HG02571 (cell line): ENCODE measurements around the gene PTK7.
"Not testable (repeated sequence)": the region's sequence is repeated elsewhere in the genome, so short reads cannot be mapped to it uniquely, and the experiment has no call there.

Source experiments
- ATAC-seq: cut with Tn5 transposase; IDR thresholded peaks from one replicate; pipeline ENCODE4 v1.9.1; 2021; ENCODE audit warnings: mild to moderate bottlenecking, moderate library complexity; ENCODE audit not compliant: unreplicated experiment

The PTK7 gene

DNA sequence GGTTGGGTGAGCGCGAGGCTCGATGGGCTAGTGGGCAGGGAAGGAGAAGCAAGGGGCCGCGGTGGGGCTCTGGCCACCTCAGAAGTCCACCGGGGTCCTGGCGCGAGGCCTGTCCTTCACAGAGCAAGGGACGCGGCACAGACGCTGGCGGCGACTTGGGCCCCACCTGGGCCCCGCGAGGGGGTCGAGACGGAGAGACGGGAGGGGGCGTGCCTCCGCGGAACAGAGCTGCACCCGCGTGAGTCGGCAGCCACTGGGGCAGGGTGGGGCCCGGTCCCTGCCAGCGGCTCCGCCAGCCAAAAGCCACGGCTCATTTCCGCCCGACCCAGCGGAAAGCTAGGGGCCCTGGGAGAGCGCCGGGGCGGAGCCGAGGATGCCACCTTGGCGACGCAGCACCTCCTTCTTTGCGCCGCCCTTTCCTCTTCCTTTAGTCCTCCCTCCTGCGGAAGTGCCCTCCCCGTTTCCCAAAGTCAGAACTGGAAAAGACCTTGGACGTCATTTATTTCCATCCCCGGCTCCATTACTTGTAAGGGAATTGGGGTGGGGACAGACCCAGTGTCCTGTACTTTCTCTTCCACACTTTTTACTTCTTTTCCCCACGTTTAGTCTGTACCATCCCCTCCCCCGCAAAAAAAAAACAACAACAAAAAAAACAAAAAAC is 22.4 kb upstream of the PTK7 start, which contains the start of gene CUL7:
Gene CUL7 (minus strand): TSS at position 307 of the 661 bp plus-strand sequence. CDS start 1,063 bp downstream, outside the sequence.
- ATAC-seq = peak; percentile 91

DNA sequence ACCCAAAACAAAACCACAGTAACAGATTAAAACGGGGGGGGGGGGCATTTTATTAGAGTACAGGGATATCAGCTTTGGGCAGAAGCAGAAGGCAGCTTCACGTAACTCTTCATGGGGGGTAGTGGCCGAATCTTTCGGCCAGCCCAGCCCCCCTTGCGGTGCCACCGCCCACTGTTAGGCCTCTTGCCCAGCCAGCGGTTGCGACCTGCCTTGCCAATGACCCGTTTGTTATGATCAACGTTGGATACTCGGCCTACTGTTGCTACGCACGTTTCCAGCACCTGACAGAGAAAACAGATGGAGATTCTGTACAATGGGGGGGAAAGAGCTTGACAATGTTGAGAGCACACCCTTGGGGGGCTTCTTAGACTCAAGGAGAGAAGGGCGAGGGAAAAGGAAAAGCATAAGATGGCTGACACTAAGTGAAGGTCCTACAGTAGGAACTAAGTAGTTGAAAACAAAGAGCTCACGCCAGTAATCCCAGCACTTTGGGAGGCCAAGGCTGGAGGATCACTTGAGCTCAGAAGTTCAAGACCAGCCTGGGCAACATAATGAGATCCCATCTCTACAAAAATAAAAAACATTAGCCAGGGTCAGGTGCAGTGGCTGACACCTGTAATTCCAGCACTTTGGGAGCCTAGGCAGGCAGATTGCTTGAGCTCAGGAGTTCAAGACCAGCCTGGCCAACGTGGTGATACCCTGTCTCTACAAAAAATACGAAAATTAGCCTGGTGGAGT is 21.7 kb upstream of the PTK7 start:
- no peak for ATAC-seq

DNA sequence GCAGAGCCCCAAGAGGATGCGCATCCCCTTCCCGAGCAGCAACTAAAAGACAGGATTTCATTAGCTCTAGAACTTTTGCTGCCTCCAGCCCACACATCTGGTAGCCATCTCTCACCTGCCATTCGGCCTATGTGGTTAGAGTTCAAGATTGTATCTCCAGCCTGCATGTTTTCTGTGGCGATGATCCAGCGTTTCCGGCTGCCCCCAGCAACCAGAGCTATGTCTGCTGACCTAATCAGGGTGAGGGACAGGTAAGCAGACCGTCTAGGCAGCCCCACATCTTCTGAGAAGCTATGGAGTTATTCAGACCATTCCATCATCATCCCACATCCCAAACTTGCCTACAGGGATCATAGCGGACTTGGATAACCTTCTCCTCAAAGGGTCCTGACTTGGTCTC is 20.1 kb upstream of the PTK7 start:
- no peak for ATAC-seq

DNA sequence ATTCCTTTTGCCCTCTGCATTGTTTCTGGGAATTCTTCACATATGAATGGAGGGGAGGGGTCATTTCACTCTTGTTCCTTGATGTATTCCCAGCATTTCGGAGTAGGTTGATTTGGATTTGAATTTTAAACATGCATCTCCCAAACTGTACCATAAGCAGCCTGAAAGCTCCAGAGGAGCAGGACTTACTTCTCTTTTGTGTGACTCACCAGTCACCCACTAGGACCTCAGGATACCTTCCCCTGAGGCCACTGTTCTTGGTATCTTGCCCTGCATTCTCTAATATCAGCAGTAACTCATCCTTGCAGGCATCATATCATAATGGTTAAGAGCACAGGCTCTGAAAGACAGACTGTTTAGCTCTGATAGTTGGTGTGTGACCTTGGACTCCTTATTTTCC is 17.6 kb upstream of the PTK7 start:
- ATAC-seq = no peak

DNA sequence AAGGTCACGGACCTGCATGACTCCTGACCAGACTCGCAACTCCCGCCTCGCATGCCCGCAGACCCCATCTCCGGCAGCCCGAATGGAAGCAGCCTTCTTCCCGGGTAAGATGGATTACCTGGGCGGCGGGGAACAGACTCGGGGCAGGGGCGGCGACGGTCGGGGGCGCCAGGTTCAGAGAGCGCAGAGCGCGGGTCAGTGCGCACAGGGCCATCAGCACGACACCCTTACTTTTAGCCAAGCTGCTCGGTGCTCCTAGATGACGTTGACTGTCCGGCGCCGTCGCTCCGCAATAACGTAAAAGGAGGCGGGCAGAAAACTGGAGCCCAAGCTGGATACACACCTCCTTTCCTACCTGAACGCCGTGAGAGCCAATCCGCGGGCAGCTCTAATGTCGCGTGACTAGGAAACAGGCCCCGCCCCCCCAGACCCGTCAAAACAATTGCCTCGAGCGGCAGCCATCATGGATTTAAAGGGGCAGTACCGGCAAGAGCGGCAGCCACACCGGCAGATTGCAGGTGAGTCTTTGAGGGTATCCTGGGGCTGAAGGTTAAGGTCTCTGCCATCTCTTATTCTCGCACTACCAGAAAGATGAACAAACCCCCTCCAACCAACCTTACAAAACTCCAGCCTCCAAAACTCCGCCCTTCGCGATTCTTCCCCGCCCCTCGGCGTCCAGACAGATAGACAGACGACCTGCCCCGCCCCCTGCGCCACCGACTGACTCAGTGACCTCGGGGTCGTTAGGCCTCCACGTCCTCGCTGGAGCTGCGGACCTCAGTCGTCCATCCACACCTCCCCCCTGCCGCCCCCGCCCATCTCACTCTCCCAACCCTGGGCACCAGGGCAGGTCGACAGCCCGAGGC is 16.7 kb upstream of the PTK7 start, which contains the start of the genes KLC4 and MRPL2:
Gene KLC4 (plus strand): TSS at position 464 of the 866 bp plus-strand sequence. CDS start 1,705 bp downstream, outside the sequence.
Gene MRPL2 (minus strand): TSS at position 267 of the 866 bp plus-strand sequence. CDS start 53 bp downstream, at position 214.
- ATAC-seq = peak; percentile 82

DNA sequence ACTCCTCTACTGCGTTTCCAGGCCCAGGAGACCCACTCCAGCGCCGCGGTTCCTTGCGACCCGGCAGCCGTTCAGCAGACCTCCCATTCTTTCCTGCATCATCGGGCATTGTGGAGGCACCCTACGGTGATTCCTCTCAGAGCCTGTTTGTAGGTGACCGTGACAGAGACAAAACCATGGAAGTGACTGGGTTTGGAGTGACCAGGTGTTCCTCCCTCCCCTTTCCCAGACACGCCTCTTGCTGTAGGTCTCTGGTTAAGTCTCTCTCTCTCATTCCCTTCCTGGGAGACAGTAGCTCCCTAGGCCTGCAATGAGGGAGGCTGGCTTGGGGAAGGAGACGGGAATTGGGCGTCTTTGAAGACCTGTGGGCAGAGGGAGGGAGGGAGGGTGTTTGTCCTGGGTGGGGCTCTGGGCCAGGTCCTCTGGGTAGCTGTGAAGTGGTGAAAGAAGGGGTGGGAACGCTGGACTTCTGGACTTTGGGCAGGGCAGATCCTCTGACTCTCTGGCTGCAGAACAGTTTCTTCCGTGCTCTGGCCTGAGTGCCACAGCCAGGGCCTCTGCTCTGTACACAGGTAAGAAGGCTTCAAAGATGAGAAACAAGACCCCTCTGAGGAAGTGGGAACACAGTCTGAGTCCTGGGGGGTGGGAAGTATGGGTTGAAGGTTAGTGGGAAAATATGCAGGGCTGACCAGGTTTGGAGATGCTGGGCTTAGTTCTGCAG is 15.9 kb upstream of the PTK7 start:
- ATAC-seq = no peak

DNA sequence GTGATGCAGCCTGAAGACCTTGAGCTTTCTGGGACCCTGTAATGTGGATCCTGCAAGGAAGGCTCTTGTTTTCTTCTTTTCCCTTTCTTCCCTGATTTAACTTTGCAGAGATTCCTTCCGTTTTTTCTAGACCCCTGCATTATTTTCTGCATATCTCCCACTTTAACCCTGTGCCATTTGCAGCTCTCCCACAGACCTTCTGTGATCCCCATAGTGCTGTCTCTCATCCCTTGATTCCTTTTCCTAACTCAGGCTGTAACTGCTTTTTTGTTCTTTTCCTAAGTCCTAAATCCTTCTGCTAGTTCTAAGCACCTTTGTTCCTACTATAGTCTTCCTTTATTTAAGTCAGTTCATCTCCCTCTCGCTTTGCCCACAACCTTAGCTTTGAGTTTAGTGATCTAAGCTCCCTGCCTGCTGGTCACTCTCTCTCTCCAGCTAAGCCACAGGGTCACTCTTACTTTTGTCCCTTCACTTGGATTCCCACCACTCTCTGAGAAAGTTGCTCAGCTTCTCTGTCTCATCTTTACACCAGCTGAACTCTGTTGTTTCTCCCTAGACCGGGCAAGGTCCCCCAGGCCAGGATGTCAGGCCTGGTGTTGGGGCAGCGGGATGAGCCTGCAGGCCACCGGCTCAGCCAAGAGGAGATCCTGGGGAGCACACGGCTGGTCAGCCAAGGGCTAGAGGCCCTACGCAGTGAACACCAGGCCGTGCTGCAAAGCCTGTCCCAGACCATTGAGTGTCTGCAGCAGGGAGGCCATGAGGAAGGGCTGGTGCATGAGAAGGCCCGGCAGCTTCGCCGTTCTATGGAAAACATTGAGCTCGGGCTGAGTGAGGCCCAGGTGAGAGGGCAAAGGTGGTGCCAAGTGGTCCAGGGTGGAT is 15.1 kb upstream of the PTK7 start:
- ATAC-seq = no peak

DNA sequence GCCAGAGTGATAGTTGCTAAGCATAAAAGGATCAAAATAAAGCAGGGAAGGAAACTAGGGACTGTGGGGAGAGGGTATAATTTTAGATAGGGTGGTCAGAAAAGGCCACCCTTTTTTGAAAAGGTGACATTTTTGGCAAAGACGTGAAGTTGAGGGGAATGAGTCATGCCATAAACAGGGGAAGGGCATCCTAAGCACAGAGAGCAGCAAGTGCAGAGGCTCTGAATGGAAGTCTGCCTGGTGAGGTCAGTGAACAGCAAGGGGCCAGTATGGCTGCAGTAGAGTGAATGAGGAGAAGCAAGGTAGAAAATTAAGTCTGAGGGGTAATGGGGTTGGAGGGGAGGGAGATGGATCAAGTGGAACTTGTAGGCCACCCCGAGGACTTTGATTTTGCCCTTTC is 14.3 kb upstream of the PTK7 start:
- no peak for ATAC-seq

DNA sequence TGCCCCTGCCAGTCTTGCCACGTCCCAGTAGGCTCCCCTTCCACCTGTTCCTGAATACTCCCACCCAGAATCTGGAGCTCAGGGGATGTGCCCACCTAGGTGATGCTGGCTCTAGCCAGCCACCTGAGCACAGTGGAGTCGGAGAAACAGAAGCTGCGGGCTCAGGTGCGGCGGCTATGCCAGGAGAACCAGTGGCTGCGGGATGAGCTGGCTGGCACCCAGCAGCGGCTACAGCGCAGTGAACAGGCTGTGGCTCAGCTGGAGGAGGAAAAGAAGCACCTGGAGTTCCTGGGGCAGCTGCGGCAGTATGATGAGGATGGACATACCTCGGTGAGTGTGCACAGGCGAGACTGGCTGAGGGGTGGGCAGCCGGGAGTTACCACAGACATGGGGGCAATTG is 13.3 kb upstream of the PTK7 start:
- ATAC-seq = no peak

DNA sequence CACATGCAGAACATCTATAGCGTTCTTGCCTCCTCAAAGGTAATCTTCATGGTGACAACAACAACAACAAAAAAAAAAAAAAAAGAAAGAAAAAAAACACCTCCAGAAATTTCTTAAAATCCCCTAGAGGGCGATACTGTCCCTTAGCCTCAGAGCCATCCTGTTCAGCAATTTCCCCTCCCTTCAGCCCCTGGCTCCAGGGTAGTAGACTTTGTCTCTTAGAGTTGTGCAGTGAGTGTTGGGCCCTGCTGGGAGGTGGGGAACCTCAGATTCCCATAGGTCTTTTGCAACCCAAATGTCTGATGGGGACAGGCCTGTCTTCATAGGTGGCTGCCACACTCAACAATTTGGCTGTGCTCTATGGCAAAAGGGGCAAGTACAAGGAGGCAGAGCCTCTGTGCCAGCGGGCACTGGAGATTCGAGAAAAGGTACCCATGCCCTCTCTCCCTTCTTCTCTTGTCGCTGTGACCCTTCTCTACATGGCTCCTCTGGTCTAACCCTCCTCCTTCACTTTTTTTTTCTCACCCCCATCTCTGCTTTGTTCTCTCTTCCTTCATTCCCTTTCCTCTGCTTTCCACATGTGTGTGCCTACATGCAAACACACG is 6.0 kb upstream of the PTK7 start:
- no peak for ATAC-seq

DNA sequence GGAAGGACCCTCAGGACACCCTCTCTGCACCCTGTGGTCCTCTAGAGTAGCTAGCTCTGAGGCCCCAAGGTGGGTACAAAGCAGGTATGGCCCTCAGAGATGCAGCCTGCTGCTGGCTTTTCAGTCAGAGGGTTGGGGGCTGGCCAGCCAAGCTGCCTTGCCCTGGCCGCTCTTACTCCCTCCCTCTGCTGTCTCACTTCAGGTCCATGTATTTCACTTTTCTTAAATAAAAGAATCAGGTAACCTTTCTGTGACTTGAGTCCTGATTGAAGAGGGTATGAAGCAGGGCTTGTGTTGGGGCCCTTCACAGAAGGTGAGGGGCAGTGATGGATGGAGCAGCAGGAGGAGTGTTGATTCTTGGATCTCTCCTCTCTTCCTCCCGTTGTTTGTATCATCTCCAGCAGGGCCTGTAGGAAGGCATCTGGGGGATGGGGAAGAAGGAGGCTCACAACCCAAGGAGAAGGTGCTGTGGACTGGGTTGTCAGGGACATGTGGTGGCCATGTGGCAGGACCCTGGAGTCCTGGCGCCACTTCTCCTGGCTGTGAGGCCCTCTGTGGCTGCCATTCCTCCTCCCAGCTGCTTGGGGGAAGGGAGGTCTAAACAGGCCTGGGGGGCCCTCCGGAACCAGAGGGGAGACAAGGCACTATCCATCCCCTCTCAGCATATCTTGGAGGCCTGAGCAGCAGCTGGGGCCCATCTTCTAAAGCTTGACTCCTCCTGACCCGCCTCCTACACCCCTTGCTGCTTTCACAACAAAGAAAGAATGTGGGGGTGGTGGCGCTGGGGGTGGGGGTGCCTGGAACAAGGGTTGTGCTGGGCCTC is 1.1 kb upstream of the PTK7 start:
- no peak for ATAC-seq

DNA sequence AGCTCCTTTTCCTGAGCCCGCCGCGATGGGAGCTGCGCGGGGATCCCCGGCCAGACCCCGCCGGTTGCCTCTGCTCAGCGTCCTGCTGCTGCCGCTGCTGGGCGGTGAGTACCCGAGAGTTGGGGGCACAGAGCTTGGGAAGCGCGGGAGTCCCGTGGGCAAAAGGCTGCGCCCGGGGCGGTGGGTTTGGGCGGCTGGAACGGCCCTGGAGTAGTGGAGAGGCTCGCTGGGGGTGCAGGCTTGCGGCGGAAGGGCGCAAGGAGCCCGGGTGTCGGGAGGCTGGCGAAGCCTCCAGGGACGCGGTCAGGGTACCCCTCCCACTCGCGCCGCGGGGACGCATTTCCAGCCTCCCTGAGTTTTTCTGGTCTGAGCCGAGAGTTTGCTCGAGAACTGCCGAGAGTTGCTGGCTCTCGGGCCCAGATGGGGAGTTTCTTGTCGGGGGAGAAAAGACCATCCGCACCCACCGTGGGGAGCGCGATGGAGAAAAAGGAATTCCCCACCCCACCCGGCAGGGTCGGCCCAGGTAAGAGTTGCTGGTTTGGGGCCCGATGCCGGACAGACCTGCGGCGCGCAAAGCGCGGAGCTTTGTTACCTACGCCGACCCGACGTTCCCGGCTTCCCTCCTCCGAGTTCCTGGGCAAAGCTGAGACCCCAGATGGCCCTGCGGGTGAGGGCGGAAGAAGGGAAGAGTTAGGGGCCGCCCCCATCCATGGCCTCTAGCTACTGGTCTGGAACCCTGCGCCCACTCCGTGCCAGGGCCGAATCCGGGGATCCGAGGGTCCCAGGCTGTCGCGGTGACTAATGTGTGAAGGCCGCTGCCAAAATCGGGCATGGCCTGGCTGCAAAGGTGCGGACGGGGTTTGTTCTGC is 584 bp downstream of the PTK7 start:
- no peak for ATAC-seq

DNA sequence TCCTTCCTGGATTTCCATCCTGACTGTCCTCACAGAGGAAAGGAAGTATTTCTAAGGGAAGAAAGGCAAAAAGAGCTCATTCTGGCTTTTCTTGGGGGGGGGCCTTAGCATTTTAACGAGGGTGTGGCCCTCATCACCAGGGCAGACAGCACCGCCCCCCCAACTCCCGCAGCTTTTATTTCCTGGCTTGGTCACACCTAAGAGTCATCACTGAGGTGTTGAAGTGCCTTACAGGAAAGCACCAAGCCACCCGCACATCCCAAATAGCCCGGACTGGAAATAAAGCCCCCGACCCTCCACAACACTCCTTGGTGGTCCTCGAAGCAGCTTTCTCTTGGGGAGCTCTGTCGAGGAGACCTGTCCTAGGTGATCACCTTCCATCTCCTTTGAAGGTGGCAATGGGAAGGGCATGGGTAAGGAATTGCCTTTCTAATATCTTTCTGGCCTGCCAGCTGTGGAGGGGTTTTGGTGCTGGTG is 1.3 kb downstream of the PTK7 start:
- no peak for ATAC-seq

DNA sequence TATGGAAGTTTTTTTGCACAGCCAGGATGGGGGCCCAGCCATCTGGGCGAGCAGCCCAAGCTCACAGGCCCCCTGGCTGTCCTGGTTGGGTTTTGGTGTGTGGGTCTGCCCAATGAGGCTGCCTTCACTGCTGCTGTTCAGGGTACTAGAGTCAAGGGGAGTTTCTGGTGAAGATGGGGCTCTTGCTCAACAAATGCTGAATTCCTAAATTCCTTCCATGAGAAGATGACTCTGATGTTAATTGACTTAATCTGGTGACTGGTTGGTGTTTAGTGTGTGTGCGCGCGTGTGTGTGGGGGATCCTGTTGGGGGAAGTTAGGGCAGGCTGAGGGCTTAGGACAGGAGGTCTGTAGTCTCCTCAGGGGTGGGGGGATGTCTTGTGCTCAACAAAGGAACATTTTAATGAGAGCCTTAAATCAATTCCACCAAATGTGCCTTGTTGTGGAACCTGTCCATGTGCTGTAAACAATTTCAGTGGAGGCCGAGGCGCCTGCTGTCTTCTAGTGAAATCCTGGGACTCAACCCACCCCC is 1.9 kb downstream of the PTK7 start:
- ATAC-seq = no peak

DNA sequence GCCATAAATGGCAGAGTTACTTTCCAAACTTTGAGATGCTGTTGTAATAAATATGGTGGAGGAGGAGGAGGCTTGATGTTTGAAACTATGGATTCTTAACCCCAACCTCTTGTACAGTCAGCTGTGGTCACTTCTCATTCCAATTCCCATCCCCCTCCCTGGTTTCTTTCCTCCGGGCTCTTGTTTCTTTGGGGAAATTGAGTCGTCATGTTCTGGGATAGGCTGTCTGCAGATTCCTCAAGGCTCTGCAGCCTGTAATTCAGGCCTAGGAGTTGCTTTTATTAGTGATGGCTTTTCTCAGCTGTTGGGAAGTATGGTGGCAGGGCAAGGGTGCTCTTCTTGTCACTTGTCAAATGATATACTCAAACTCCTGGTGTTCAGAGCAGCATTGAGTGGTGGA is 2.6 kb downstream of the PTK7 start:
- no peak for ATAC-seq

DNA sequence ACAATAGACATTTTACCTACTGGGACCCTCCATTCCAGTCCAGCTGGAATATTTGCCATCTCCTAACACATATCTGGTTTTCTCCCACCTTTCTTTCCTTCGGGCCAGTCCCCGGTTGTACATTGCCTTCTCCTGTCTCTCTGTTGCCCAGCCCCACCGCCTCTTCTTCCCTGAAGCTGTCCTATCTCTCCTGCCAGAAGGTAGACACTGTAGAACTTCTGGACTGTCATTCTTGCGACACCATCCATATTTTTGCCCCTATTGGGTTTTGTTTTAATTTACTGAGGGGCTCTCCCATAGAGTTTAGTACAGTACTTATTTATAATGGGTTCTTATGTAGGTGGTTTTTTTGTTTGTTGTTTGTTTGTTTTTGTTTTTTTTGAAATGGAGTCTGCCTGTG is 4.9 kb downstream of the PTK7 start:
- ATAC-seq = no peak

DNA sequence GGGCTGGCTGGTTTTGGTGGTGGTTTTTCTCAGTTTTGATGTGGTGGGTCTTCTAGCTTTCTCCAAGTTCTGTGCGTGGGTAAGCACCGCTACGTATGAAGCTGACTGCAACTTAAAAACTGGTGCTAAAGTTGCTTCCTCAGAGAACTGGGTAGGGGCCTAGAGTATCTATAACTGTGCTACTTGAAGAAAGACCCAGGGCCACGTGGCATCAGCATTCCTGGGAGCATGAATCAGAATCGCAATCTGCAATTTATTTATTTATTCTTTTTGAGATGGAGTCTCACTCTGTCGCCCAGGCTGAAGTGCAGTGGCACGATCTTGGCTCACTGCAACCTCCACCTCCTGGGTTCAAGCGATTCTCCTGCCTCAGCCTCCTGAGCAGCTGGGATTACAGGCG is 5.8 kb downstream of the PTK7 start:
- not testable (repeated sequence) for ATAC-seq
